NCI-H2171 treated with DMSO at 0.1 percent for 48 hours (cell line): Measurements from ENCODE around the gene OSBPL2.

Experiments used
- DNase-seq: peaks from one replicate; lab custom pipeline; 2025; lab: John Stamatoyannopoulos, UW

The OSBPL2 gene

GRCh38 chr20:62327726-62328495 lies 89.6 kb downstream of the OSBPL2 start:
- DNase-seq = no peak

GRCh38 chr20:62328684-62329388 lies 90.5 kb downstream of the OSBPL2 start:
- no peak for DNase-seq

- no peak for DNase-seq
Observed at GRCh38 chr20:62329389-62330377, 91.4 kb downstream of the OSBPL2 start.

GRCh38 chr20:62330576-62331317 lies 92.4 kb downstream of the OSBPL2 start:
- no peak for DNase-seq

GRCh38 chr20:62331347-62331746 lies 93.0 kb downstream of the OSBPL2 start:
- DNase-seq = no peak

GRCh38 chr20:62332421-62332820 lies 94.1 kb downstream of the OSBPL2 start:
- DNase-seq = no peak

GRCh38 chr20:62332989-62333819 lies 94.9 kb downstream of the OSBPL2 start:
- DNase-seq = no peak

- DNase-seq = no peak
Observed at GRCh38 chr20:62333820-62334595, 95.7 kb downstream of the OSBPL2 start.

GRCh38 chr20:62334881-62335280 lies 96.6 kb downstream of the OSBPL2 start:
- no peak for DNase-seq

- DNase-seq = no peak
Observed at GRCh38 chr20:62335532-62335931, 97.2 kb downstream of the OSBPL2 start.

- no peak for DNase-seq
Observed at GRCh38 chr20:62336329-62336728, 98.0 kb downstream of the OSBPL2 start.

GRCh38 chr20:62336775-62337557 lies 98.6 kb downstream of the OSBPL2 start:
- no peak for DNase-seq

GRCh38 chr20:62337558-62338293 lies 99.4 kb downstream of the OSBPL2 start:
- no peak for DNase-seq

GRCh38 chr20:62338294-62338620 lies 99.9 kb downstream of the OSBPL2 start:
- no peak for DNase-seq

GRCh38 chr20:62339647-62340062 lies 101.3 kb downstream of the OSBPL2 start:
- DNase-seq = no peak

GRCh38 chr20:62342910-62343309 lies 104.6 kb downstream of the OSBPL2 start:
- peak; percentile 9 for DNase-seq

- no peak for DNase-seq
Observed at GRCh38 chr20:62344092-62344491, 105.8 kb downstream of the OSBPL2 start.

- DNase-seq = no peak
Observed at GRCh38 chr20:62344782-62345181, 106.5 kb downstream of the OSBPL2 start.
